H1 (cell line): ENCODE data around the gene ANAPC16.

Experiments
- CTCF ChIP-seq, 3 experiments: IDR thresholded peaks; 1 replicate in 2 of 3; 2 replicates in 1 of 3; pipeline versions ENCODE4 v1.5.1 to v1.6.1; 2011; ENCODE audit warnings: low read length in 3 of 3, mild to moderate bottlenecking in 3 of 3, inconsistent platforms in 2 of 3, low read depth in 1 of 3, moderate library complexity in 1 of 3; ENCODE audit not compliant: insufficient read depth in 1 of 3; ENCODE audit errors: control extremely low read depth in 1 of 3
- EZH2 ChIP-seq: fragments of 200-600 bp; sonication (generic); IDR thresholded peaks from 2 replicates; pipeline ENCODE4 v1.7.1; 2012; ENCODE audit warnings: low read depth, mild to moderate bottlenecking, moderate library complexity, low read length, inconsistent platforms; ENCODE audit not compliant: severe bottlenecking
- NRF1 ChIP-seq: IDR thresholded peaks from 2 replicates; pipeline ENCODE4 v1.6.1; 2011; ENCODE audit warnings: mild to moderate bottlenecking, low read depth, low read length, improper control_type of control experiment
- POLR2A ChIP-seq, 2 experiments: IDR thresholded peaks; 1 replicate in 1 of 2; 2 replicates in 1 of 2; pipeline ENCODE4 v1.6.1; 2011; ENCODE audit warnings: low read depth in 2 of 2, low read length in 2 of 2, mild to moderate bottlenecking in 2 of 2; ENCODE audit errors: control extremely low read depth in 1 of 2
- SIN3A ChIP-seq, 2 experiments: IDR thresholded peaks in 1 of 2; conservative IDR thresholded peaks in 1 of 2; 2 replicates each; pipeline ENCODE4 v1.6.1; 2011 to 2012; ENCODE audit warnings: low read length in 2 of 2, improper control_type of control experiment in 1 of 2, low read depth in 1 of 2, mild to moderate bottlenecking in 1 of 2

DNA sequence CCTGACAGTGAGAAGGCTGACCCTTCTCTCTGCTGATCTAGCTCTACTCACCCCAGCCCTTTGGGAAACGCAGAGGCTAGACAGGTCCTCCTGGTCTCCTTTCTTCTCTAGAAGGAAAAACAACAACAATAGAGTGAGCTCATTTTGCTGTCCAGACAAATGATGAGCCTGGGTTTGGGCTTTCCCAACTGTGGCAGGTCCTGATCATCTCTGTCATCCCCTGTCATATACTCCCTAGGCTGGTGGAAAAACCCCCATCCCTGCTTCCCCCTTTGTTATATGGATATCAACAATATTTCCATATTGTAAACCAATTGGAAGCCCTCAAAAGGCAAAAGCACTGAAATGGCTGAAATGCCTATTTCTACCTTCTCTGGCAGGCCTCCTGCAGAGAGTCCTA, 48.7 kb downstream of the ANAPC16 start:
- TF ChIP-seq CTCF (IDR thresholded peaks at IDR 0.05; ENCODE audit: control extremely low read depth in 1 of 3, insufficient read depth in 1 of 3, low read depth in 1 of 3, low read length in 3 of 3) (no peak), POLR2A (IDR thresholded peaks at IDR 0.05; ENCODE audit: control extremely low read depth in 1 of 2, low read depth in 2 of 2, low read length in 2 of 2) (no peak), NRF1 (no peak), EZH2 (no peak), SIN3A (conservative IDR thresholded peaks at IDR 0.05 in 1 of 2, IDR thresholded peaks at IDR 0.05 in 1 of 2; ENCODE audit: low read depth in 1 of 2, low read length in 2 of 2) (no peak)
